Immature natural killer cell (primary cell): ENCODE data around the gene TMEM184A. TPM values are rescaled to one million over a fixed set of nuclear protein-coding genes. Genes with fewer than 3 reads are reported as not detected.
"Not testable (repeated sequence)": the region's sequence is repeated elsewhere in the genome, so short reads cannot be mapped to it uniquely, and the experiment has no call there.

Experiments used
- DNase-seq, 3 donors: peaks; one replicate each; pipeline ENCODE4 v3.0.0; 2022; ENCODE audit warnings: mixed read lengths in 1 of 3
- H3K27ac Mint-ChIP-seq, 6 donors: one replicate each; pipeline ENCODE4 v1.8.0; 2020; ENCODE audit warnings: mixed read lengths in 6 of 6, mild to moderate bottlenecking in 5 of 6, inconsistent platforms in 4 of 6, moderate library complexity in 3 of 6
- H3K27me3 Mint-ChIP-seq, 3 donors: one replicate each; pipeline ENCODE4 v1.8.0; 2020 to 2021; ENCODE audit warnings: low read depth in 3 of 3, mild to moderate bottlenecking in 3 of 3, mixed read lengths in 3 of 3, moderate library complexity in 3 of 3, inconsistent platforms in 1 of 3
- H3K36me3 Mint-ChIP-seq, 3 donors: one replicate each; pipeline ENCODE4 v1.8.0; 2020; ENCODE audit warnings: mixed read lengths in 3 of 3, inconsistent platforms in 2 of 3, mild to moderate bottlenecking in 2 of 3
- H3K4me1 Mint-ChIP-seq, 2 donors: one replicate each; pipeline ENCODE4 v1.8.0; 2020; ENCODE audit warnings: inconsistent platforms in 2 of 2, mild to moderate bottlenecking in 2 of 2, mixed read lengths in 2 of 2, moderate library complexity in 1 of 2
- H3K4me3 Mint-ChIP-seq, 5 donors: one replicate each; pipeline ENCODE4 v1.8.0; 2020; ENCODE audit warnings: mild to moderate bottlenecking in 5 of 5, mixed read lengths in 5 of 5, inconsistent platforms in 3 of 5, moderate library complexity in 3 of 5
- H3K9me3 Mint-ChIP-seq, 6 donors: one replicate each; pipeline ENCODE4 v1.8.0; 2020; ENCODE audit warnings: mild to moderate bottlenecking in 6 of 6, mixed read lengths in 6 of 6, inconsistent platforms in 4 of 6, moderate library complexity in 3 of 6
- polyA plus RNA-seq, 3 donors: library from polyadenylated mRNA; unstranded; fragments of 300-500 nt; fragmentation: Illumina TruSeq; gene quantifications; one replicate each; pipeline ENCODE4 v1.2.3, GENCODE V29; 2021

The TMEM184A gene
- polyA plus RNA-seq, 3 donors from 2014 or later, result not detected

GRCh38 chr7:1516586-1517251 is 39.3 kb downstream of the TMEM184A start:
- Mint-ChIP-seq H3K27ac (no peak overlapping the region), H3K4me3 (no peak overlapping the region), H3K9me3 (no peaks in the 10 kb centered on the region), H3K27me3 (peaks cover 0 to 7% (median 5%) of the 10 kb centered on the region in 3 donors), H3K36me3 (peaks cover 0 to 3% (median 0%) of the 10 kb centered on the region in 3 donors), H3K4me1 (no peaks in the 10 kb centered on the region)
- no peak for DNase-seq

- not testable (repeated sequence) for DNase-seq, H3K27ac Mint-ChIP-seq, H3K4me1 Mint-ChIP-seq, H3K36me3 Mint-ChIP-seq, H3K9me3 Mint-ChIP-seq, H3K27me3 Mint-ChIP-seq, H3K4me3 Mint-ChIP-seq
Observed at GRCh38 chr7:1515509-1515967, 40.5 kb downstream of the TMEM184A start.

- no peak overlapping the region for H3K27ac Mint-ChIP-seq
- H3K36me3 Mint-ChIP-seq, result peaks cover 0 to 3% (median 0%) of the 10 kb centered on the region in 3 donors
- no peak for DNase-seq
- H3K9me3 Mint-ChIP-seq, result no peaks in the 10 kb centered on the region
- H3K4me1 Mint-ChIP-seq, result no peaks in the 10 kb centered on the region
- peaks cover 0 to 6% (median 5%) of the 10 kb centered on the region in 3 donors for H3K27me3 Mint-ChIP-seq
- no peak overlapping the region for H3K4me3 Mint-ChIP-seq
Observed at GRCh38 chr7:1514995-1515401, 41.0 kb downstream of the TMEM184A start.

GRCh38 chr7:1514407-1514806 is 41.6 kb downstream of the TMEM184A start:
- H3K9me3 Mint-ChIP-seq, result no peaks in the 10 kb centered on the region
- peaks cover 0 to 3% (median 0%) of the 10 kb centered on the region in 3 donors for H3K36me3 Mint-ChIP-seq
- no peaks in the 10 kb centered on the region for H3K4me1 Mint-ChIP-seq
- no peak for DNase-seq
- peaks cover 0 to 7% (median 5%) of the 10 kb centered on the region in 3 donors for H3K27me3 Mint-ChIP-seq
- no peak overlapping the region for H3K27ac Mint-ChIP-seq
- H3K4me3 Mint-ChIP-seq, result no peak overlapping the region

GRCh38 chr7:1513657-1514095 is 42.3 kb downstream of the TMEM184A start:
- Mint-ChIP-seq H3K4me1 (no peaks in the 10 kb centered on the region), H3K27me3 (peaks cover 4 to 9% (median 7%) of the 10 kb centered on the region in 3 donors), H3K36me3 (no peaks in the 10 kb centered on the region), H3K27ac (no peak overlapping the region), H3K4me3 (no peak overlapping the region), H3K9me3 (no peaks in the 10 kb centered on the region)
- no peak for DNase-seq

GRCh38 chr7:1512781-1513656 is 43.0 kb downstream of the TMEM184A start:
- Mint-ChIP-seq H3K27ac (no peak overlapping the region), H3K27me3 (peaks cover 6 to 11% (median 9%) of the 10 kb centered on the region in 3 donors)

GRCh38 chr7:1511444-1512422 is 44.3 kb downstream of the TMEM184A start:
- H3K27ac Mint-ChIP-seq, result no peak overlapping the region

More at GRCh38 chr7:1512781-1513656, 43.0 kb downstream of the TMEM184A start:
- Mint-ChIP-seq H3K9me3 (no peaks in the 10 kb centered on the region), H3K4me3 (no peak overlapping the region), H3K4me1 (no peaks in the 10 kb centered on the region), H3K36me3 (no peaks in the 10 kb centered on the region)
- no peak for DNase-seq

GRCh38 chr7:1510780-1511154 is 45.2 kb downstream of the TMEM184A start:
- H3K36me3 Mint-ChIP-seq, result no peaks in the 10 kb centered on the region
- DNase-seq, result no peak
- no peak overlapping the region for H3K27ac Mint-ChIP-seq
- no peaks in the 10 kb centered on the region for H3K4me1 Mint-ChIP-seq
- no peak overlapping the region for H3K4me3 Mint-ChIP-seq
- H3K9me3 Mint-ChIP-seq, result no peaks in the 10 kb centered on the region
- H3K27me3 Mint-ChIP-seq, result peaks cover 11 to 19% (median 11%) of the 10 kb centered on the region in 3 donors

More at GRCh38 chr7:1511444-1512422, 44.3 kb downstream of the TMEM184A start:
- Mint-ChIP-seq H3K36me3 (no peaks in the 10 kb centered on the region), H3K4me3 (no peak overlapping the region), H3K9me3 (no peaks in the 10 kb centered on the region), H3K4me1 (no peaks in the 10 kb centered on the region), H3K27me3 (peaks cover 10 to 18% (median 11%) of the 10 kb centered on the region in 3 donors)
- no peak for DNase-seq

GRCh38 chr7:1509226-1509625 is 46.8 kb downstream of the TMEM184A start:
- Mint-ChIP-seq H3K9me3 (no peaks in the 10 kb centered on the region), H3K4me3 (no peak overlapping the region), H3K27ac (no peak overlapping the region), H3K4me1 (peaks cover 0 to 3% of the 10 kb centered on the region in 2 donors), H3K27me3 (peaks cover 12 to 19% (median 13%) of the 10 kb centered on the region in 3 donors), H3K36me3 (no peaks in the 10 kb centered on the region)
- DNase-seq, result no peak

GRCh38 chr7:1508277-1508758 is 47.7 kb downstream of the TMEM184A start:
- Mint-ChIP-seq H3K4me3 (no peak overlapping the region), H3K36me3 (no peaks in the 10 kb centered on the region)

GRCh38 chr7:1505731-1506550 is 50.1 kb downstream of the TMEM184A start:
- Mint-ChIP-seq H3K36me3 (peaks cover 3 to 4% (median 3%) of the 10 kb centered on the region in 3 donors), H3K27me3 (peaks cover 10 to 14% (median 14%) of the 10 kb centered on the region in 3 donors), H3K4me3 (peak overlapping the region in 4 of 5 donors; percentile 33 to 60 (median 56)), H3K27ac (no peak overlapping the region), H3K4me1 (peaks cover 19 to 26% of the 10 kb centered on the region in 2 donors), H3K9me3 (no peaks in the 10 kb centered on the region)
- no peak for DNase-seq

More at GRCh38 chr7:1508277-1508758, 47.7 kb downstream of the TMEM184A start:
- H3K27ac Mint-ChIP-seq, result no peak overlapping the region
- peaks cover 2 to 7% of the 10 kb centered on the region in 2 donors for H3K4me1 Mint-ChIP-seq
- no peak for DNase-seq
- H3K9me3 Mint-ChIP-seq, result no peaks in the 10 kb centered on the region
- peaks cover 13 to 15% (median 14%) of the 10 kb centered on the region in 3 donors for H3K27me3 Mint-ChIP-seq
